HCT116 (cell line): ENCODE measurements around the gene VIPR2. TPM values are rescaled to one million over a fixed set of nuclear protein-coding genes. Genes with fewer than 3 reads are reported as not detected.

ENCODE experiments used
- ATAC-seq: fragments of 200-7000 bp; cut with Tn5 transposase; 2 replicates; pipeline ENCODE4 v1.9.1; 2020; ENCODE audit warnings: mild to moderate bottlenecking, moderate library complexity
- BruUV-seq: library from RNA; stranded (reverse); fragments of 400-500 nt; replicated peaks from 2 replicates; lab custom pipeline; 2021; lab: Mats Ljungman, UMichigan
- CTCF ChIA-PET: fragments of 300-600 bp; sonication (Branson Sonifier 250); formaldehyde crosslinking; loops from one replicate; lab custom pipeline; 2021; ENCODE audit warnings: antibody characterized with exemption; lab: Charles Lee
- POLR2A ChIA-PET: fragments of 300-600, 350-600 bp; sonication (Branson Sonifier 250); formaldehyde crosslinking; loops from one replicate; lab custom pipeline; 2021; ENCODE audit warnings: antibody characterized with exemption; lab: Charles Lee
- RAD21 ChIA-PET, 2 experiments: fragments of 300-600 bp; sonication (Branson Sonifier 250); formaldehyde crosslinking; loops; one replicate each; lab custom pipeline; 2023; ENCODE audit warnings: low total read pairs in 2 of 2; ENCODE audit not compliant: uncharacterized antibody in 2 of 2, unreplicated experiment in 2 of 2, low non-redundant PET in 1 of 2; lab: Charles Lee
- DNase-seq: peaks from one replicate; pipeline ENCODE4 v3.0.0-alpha.2; 2010; ENCODE audit warnings: low read depth, low spot score
- H2AFZ ChIP-seq: fragments of 200-600 bp; shearing (Covaris generic), sonication (generic); 2 replicates; pipeline ENCODE4 v1.6.1; 2017; ENCODE audit warnings: low read depth, mixed run types, mixed read lengths, antibody characterized with exemption, low read length; ENCODE audit not compliant: poor library complexity, severe bottlenecking
- H3K27ac ChIP-seq: 2 replicates; pipeline ENCODE4 v1.5.1; 2012; ENCODE audit warnings: low read depth, low read length
- H3K27me3 ChIP-seq: fragments of 200-600 bp; sonication (generic); 2 replicates; pipeline ENCODE4 v1.6.1; 2016; ENCODE audit warnings: mixed run types, low read length, mixed read lengths; ENCODE audit not compliant: insufficient read depth
- H3K36me3 ChIP-seq, 2 experiments: fragments of 200-500 bp in 1 of 2; fragments of 200-600 bp in 1 of 2; sonication (Bioruptor generic) in 1 of 2; sonication (generic) in 1 of 2; 2 replicates each; pipeline versions ENCODE4 v1.5.1 to v1.6.1; 2014 to 2016; ENCODE audit warnings: low read length in 2 of 2, inconsistent platforms in 1 of 2, mixed read lengths in 1 of 2, mixed run types in 1 of 2; ENCODE audit not compliant: insufficient read depth in 2 of 2, control insufficient read depth in 1 of 2
- H3K4me1 ChIP-seq, 2 experiments: fragments of 200-600 bp in 1 of 2; sonication (generic) in 1 of 2; 2 replicates each; pipeline versions ENCODE4 v1.5.1 to v1.6.1; 2012 to 2017; ENCODE audit warnings: low read length in 2 of 2, inconsistent platforms in 1 of 2, mild to moderate bottlenecking in 1 of 2, mixed read lengths in 1 of 2, mixed run types in 1 of 2, moderate library complexity in 1 of 2; ENCODE audit not compliant: insufficient read depth in 2 of 2, control insufficient read depth in 1 of 2
- H3K4me2 ChIP-seq: fragments of 200-600 bp; sonication (generic); 2 replicates; pipeline ENCODE4 v1.6.1; 2017; ENCODE audit warnings: mixed run types, low read length, mixed read lengths
- H3K4me3 ChIP-seq, 2 experiments: fragments of 200-600 bp in 1 of 2; sonication (generic) in 1 of 2; replicated peaks in 1 of 2; 2 replicates each; pipeline ENCODE4 v1.5.1; 2011 to 2016; ENCODE audit warnings: low read length in 2 of 2, control low read depth in 1 of 2, low read depth in 1 of 2, mild to moderate bottlenecking in 1 of 2, mixed read lengths in 1 of 2, mixed run types in 1 of 2
- H3K79me2 ChIP-seq: fragments of 200-600 bp; sonication (generic); 2 replicates; pipeline ENCODE4 v1.6.1; 2017; ENCODE audit warnings: mild to moderate bottlenecking, mixed run types, low read length, moderate library complexity, mixed read lengths; ENCODE audit not compliant: insufficient read depth
- H3K9ac ChIP-seq: fragments of 200-600 bp; sonication (generic); 2 replicates; pipeline ENCODE4 v1.6.1; 2016; ENCODE audit warnings: low read length, mixed read lengths
- H3K9me2 ChIP-seq: fragments of 200-600 bp; sonication (generic), shearing (Covaris generic); 2 replicates; pipeline ENCODE4 v1.6.1; 2017; ENCODE audit warnings: mixed run types, mild to moderate bottlenecking, moderate library complexity; ENCODE audit not compliant: insufficient read depth
- H3K9me3 ChIP-seq, 2 experiments: fragments of 200-500 bp in 1 of 2; fragments of 200-600 bp in 1 of 2; sonication (Bioruptor generic) in 1 of 2; sonication (generic) in 1 of 2; 2 replicates each; pipeline ENCODE4 v1.6.1; 2014 to 2017; ENCODE audit warnings: low read length in 2 of 2, mixed read lengths in 2 of 2, inconsistent platforms in 1 of 2, low read depth in 1 of 2, mild to moderate bottlenecking in 1 of 2, mixed run types in 1 of 2, moderate library complexity in 1 of 2; ENCODE audit not compliant: control insufficient read depth in 1 of 2, insufficient read depth in 1 of 2
- H4K20me1 ChIP-seq: fragments of 200-600 bp; sonication (generic), shearing (Covaris generic); 2 replicates; pipeline ENCODE4 v1.6.1; 2017; ENCODE audit warnings: mixed run types, mild to moderate bottlenecking, moderate library complexity; ENCODE audit not compliant: insufficient read depth
- CBX3 ChIP-seq: IDR thresholded peaks from 2 replicates; pipeline ENCODE4 v1.6.1; 2012; ENCODE audit warnings: low read depth
- CTCF ChIP-seq, 3 experiments: fragments of 200-600 bp in 1 of 3; sonication (generic) in 1 of 3; IDR thresholded peaks in 2 of 3; conservative IDR thresholded peaks in 1 of 3; 2 replicates each; pipeline ENCODE4 v1.5.1; 2012 to 2017; ENCODE audit warnings: low read depth in 2 of 3, low read length in 2 of 3, antibody characterized with exemption in 1 of 3, borderline replicate concordance in 1 of 3, control low read depth in 1 of 3, mild to moderate bottlenecking in 1 of 3, mixed read lengths in 1 of 3, mixed run types in 1 of 3, moderate library complexity in 1 of 3; ENCODE audit not compliant: insufficient read depth in 1 of 3
- EGR1 ChIP-seq: IDR thresholded peaks from 2 replicates; pipeline ENCODE4 v1.6.1; 2012; ENCODE audit warnings: low read depth
- ELF1 ChIP-seq: IDR thresholded peaks from 2 replicates; pipeline ENCODE4 v1.6.1; 2012; ENCODE audit warnings: low read depth, borderline replicate concordance
- EZH2 ChIP-seq: fragments of 200-600 bp; sonication (generic); IDR thresholded peaks from 2 replicates; pipeline ENCODE4 v1.6.1; 2017; ENCODE audit warnings: antibody characterized with exemption, mixed run types
- EZH2phosphoT487 ChIP-seq: fragments of 200-600 bp; IDR thresholded peaks from 2 replicates; pipeline ENCODE4 v1.6.1; 2018; ENCODE audit warnings: antibody characterized with exemption, borderline replicate concordance
- MAX ChIP-seq: IDR thresholded peaks from 2 replicates; pipeline ENCODE4 v1.6.1; 2012
- REST ChIP-seq: IDR thresholded peaks from 2 replicates; pipeline ENCODE4 v1.6.1; 2012; ENCODE audit warnings: low read depth
- SP1 ChIP-seq: IDR thresholded peaks from 2 replicates; pipeline ENCODE4 v1.6.1; 2012; ENCODE audit warnings: low read depth
- SRF ChIP-seq: IDR thresholded peaks from 2 replicates; pipeline ENCODE4 v1.6.1; 2012; ENCODE audit warnings: low read depth
- ZBTB33 ChIP-seq: IDR thresholded peaks from 2 replicates; pipeline ENCODE4 v1.6.1; 2011; ENCODE audit warnings: mild to moderate bottlenecking, low read length, moderate library complexity; ENCODE audit not compliant: insufficient replicate concordance; ENCODE audit errors: extremely low read depth
- ZNF274 ChIP-seq: fragments of 200-500 bp; sonication (Bioruptor generic); IDR thresholded peaks from 2 replicates; pipeline ENCODE4 v1.6.1; 2014; ENCODE audit warnings: mild to moderate bottlenecking, low read depth, low read length, inconsistent platforms
- intact Hi-C: fragments of 100-400 bp; cut with micrococcal nuclease; formaldehyde crosslinking; loops from 2 replicates; pipeline ENCODE4 v1.10.0; 2022
- total RNA-seq: library from RNA; stranded (reverse); gene quantifications from one replicate; pipeline ENCODE4 v1.2.1, GENCODE V29; 2021; ENCODE audit not compliant: unreplicated experiment

The VIPR2 gene
- total RNA-seq, 1 experiment from 2014 or later, result 0.10 TPM

- no peaks in the 10 kb centered on the region for H3K4me1 ChIP-seq
- H3K9me2 ChIP-seq, result no peaks in the 10 kb centered on the region
- ATAC-seq (no peak), DNase-seq (no peak)
- peaks cover 27% of the 10 kb centered on the region for H3K27me3 ChIP-seq
- POLR2A ChIA-PET, result no interaction called here
- H3K4me3 ChIP-seq, result no peak overlapping the region
- no peaks in the 10 kb centered on the region for H3K9me3 ChIP-seq
- no peaks in the 10 kb centered on the region for H3K79me2 ChIP-seq
- no peaks in the 10 kb centered on the region for H3K36me3 ChIP-seq
- H4K20me1 ChIP-seq, result no peaks in the 10 kb centered on the region
- CTCF ChIA-PET, result no interaction called here
- no peak overlapping the region for H3K27ac ChIP-seq
- no peak for TF ChIP-seq EGR1
- TF ChIP-seq EZH2phosphoT487, result no peak
- TF ChIP-seq MAX, result no peak
- no peak for TF ChIP-seq ZNF274
- no peak for TF ChIP-seq REST
- no peak for TF ChIP-seq ZBTB33
- TF ChIP-seq SP1, result no peak
- no peak for TF ChIP-seq ELF1
- no peak for TF ChIP-seq CBX3
- TF ChIP-seq EZH2, result no peak
- TF ChIP-seq CTCF (IDR thresholded peaks at IDR 0.05 in 2 of 3, conservative IDR thresholded peaks at IDR 0.05 in 1 of 3; ENCODE audit: borderline replicate concordance in 1 of 3, insufficient read depth in 1 of 3, low read depth in 2 of 3, low read length in 2 of 3), result no peak
- no peak for TF ChIP-seq SRF
- RAD21 ChIA-PET, result no interaction called here
- intact Hi-C loops, result no loop called here
- BruUV-seq, result no TSS peak
- H2AFZ ChIP-seq, result no peak overlapping the region
- no peak overlapping the region for H3K4me2 ChIP-seq
- H3K9ac ChIP-seq, result no peak overlapping the region
Measured at GRCh38 chr7:159121068-159121467, 23.6 kb downstream of the VIPR2 start.
